HG03565 (cell line): ENCODE measurements around the gene NOP9.

Experiments
- ATAC-seq: cut with Tn5 transposase; IDR thresholded peaks from one replicate; pipeline ENCODE4 v1.9.1; 2021; ENCODE audit warnings: mild to moderate bottlenecking, moderate library complexity; ENCODE audit not compliant: unreplicated experiment

NOP9 gene

GRCh38 chr14:24262821-24263733 is 36.6 kb upstream of the NOP9 start, which contains the start of gene TGM1:
TGM1 (minus strand) TSS chr14:24263177; CDS start chr14:24262352, 825 bp downstream.
- ATAC-seq = no peak

- no peak for ATAC-seq
These were observed 35.8 kb upstream of the NOP9 start for GRCh38 chr14:24263848-24264247.

- ATAC-seq = no peak
These were observed 35.4 kb upstream of the NOP9 start for GRCh38 chr14:24264298-24264697.

GRCh38 chr14:24266344-24267244 is 33.1 kb upstream of the NOP9 start:
- ATAC-seq = no peak

- no peak for ATAC-seq
These were observed 32.1 kb upstream of the NOP9 start for GRCh38 chr14:24267516-24267915.

GRCh38 chr14:24268225-24268624 is 31.4 kb upstream of the NOP9 start:
- no peak for ATAC-seq

GRCh38 chr14:24269368-24269767 is 30.3 kb upstream of the NOP9 start:
- no peak for ATAC-seq

GRCh38 chr14:24269910-24270536 is 29.6 kb upstream of the NOP9 start:
- no peak for ATAC-seq

- ATAC-seq = no peak
These were observed 29.0 kb upstream of the NOP9 start for GRCh38 chr14:24270537-24271133.

- peak; percentile 85 for ATAC-seq
These were observed 28.4 kb upstream of the NOP9 start, which contains the start of gene RABGGTA for GRCh38 chr14:24271134-24271833. RABGGTA (minus strand) TSS chr14:24271597; CDS start chr14:24271115, 482 bp downstream.

- no peak for ATAC-seq
These were observed 27.8 kb upstream of the NOP9 start for GRCh38 chr14:24271834-24272263.

GRCh38 chr14:24272467-24272866 is 27.2 kb upstream of the NOP9 start:
- ATAC-seq = no peak

- ATAC-seq = no peak
These were observed 26.1 kb upstream of the NOP9 start for GRCh38 chr14:24273422-24273998.

GRCh38 chr14:24274101-24274543 is 25.5 kb upstream of the NOP9 start:
- peak; percentile 44 for ATAC-seq

GRCh38 chr14:24277071-24277470 is 22.6 kb upstream of the NOP9 start:
- no peak for ATAC-seq

- ATAC-seq = no peak
These were observed 21.9 kb upstream of the NOP9 start for GRCh38 chr14:24277606-24278321.

- ATAC-seq = no peak
These were observed 21.2 kb upstream of the NOP9 start for GRCh38 chr14:24278424-24278823.

GRCh38 chr14:24279301-24280186 is 20.1 kb upstream of the NOP9 start:
- ATAC-seq = peak; percentile 48
